ENCODE measurements around the gene CSF3R. TPM values are rescaled to one million over a fixed set of nuclear protein-coding genes. Genes with fewer than 3 reads are reported as not detected.

The CSF3R gene
- polyA plus RNA-seq, 1 donor from 2014 or later, result not detected

- no peak overlapping the region for H3K4me2 ChIP-seq (ENCODE audit: low read length)
- TF ChIP-seq POLR2AphosphoS5 (IDR thresholded peaks at IDR 0.05) (no peak), EZH2 (IDR thresholded peaks at IDR 0.05; ENCODE audit: borderline replicate concordance, insufficient read depth, low read length, poor library complexity, severe bottlenecking) (no peak), SMC3 (conservative IDR thresholded peaks at IDR 0.05; ENCODE audit: poor library complexity) (no peak), CTCF (IDR thresholded peaks at IDR 0.05; ENCODE audit: poor library complexity, severe bottlenecking) (no peak), RAD21 (conservative IDR thresholded peaks at IDR 0.05) (no peak), EP300 (conservative IDR thresholded peaks at IDR 0.05; ENCODE audit: poor library complexity, severe bottlenecking) (no peak), MXI1 (conservative IDR thresholded peaks at IDR 0.05; ENCODE audit: poor library complexity, severe bottlenecking) (no peak), TAF1 (IDR thresholded peaks at IDR 0.05; ENCODE audit: low read depth) (no peak)
- TF ChIP-seq, protein P1, sequence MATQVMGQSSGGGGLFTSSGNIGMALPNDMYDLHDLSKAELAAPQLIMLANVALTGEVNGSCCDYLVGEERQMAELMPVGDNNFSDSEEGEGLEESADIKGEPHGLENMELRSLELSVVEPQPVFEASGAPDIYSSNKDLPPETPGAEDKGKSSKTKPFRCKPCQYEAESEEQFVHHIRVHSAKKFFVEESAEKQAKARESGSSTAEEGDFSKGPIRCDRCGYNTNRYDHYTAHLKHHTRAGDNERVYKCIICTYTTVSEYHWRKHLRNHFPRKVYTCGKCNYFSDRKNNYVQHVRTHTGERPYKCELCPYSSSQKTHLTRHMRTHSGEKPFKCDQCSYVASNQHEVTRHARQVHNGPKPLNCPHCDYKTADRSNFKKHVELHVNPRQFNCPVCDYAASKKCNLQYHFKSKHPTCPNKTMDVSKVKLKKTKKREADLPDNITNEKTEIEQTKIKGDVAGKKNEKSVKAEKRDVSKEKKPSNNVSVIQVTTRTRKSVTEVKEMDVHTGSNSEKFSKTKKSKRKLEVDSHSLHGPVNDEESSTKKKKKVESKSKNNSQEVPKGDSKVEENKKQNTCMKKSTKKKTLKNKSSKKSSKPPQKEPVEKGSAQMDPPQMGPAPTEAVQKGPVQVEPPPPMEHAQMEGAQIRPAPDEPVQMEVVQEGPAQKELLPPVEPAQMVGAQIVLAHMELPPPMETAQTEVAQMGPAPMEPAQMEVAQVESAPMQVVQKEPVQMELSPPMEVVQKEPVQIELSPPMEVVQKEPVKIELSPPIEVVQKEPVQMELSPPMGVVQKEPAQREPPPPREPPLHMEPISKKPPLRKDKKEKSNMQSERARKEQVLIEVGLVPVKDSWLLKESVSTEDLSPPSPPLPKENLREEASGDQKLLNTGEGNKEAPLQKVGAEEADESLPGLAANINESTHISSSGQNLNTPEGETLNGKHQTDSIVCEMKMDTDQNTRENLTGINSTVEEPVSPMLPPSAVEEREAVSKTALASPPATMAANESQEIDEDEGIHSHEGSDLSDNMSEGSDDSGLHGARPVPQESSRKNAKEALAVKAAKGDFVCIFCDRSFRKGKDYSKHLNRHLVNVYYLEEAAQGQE (IDR thresholded peaks at IDR 0.05; ENCODE audit: borderline replicate concordance), result no peak
- no peak overlapping the region for H3K4me3 ChIP-seq (ENCODE audit: low read length)
- peaks cover 6% of the 10 kb centered on the region for H3F3A ChIP-seq (ENCODE audit: insufficient read depth, low read length, poor library complexity, severe bottlenecking)
- no peaks in the 10 kb centered on the region for H3K36me3 ChIP-seq (ENCODE audit: insufficient read depth, low read length)
- no peaks in the 10 kb centered on the region for H3K9me2 ChIP-seq (ENCODE audit: insufficient read depth, low read length)
- no peak overlapping the region for H2AFZ ChIP-seq (ENCODE audit: low read depth, low read length)
- H3K9ac ChIP-seq (ENCODE audit: low read length), result no peak overlapping the region
- H3K79me2 ChIP-seq (replicated peaks; ENCODE audit: insufficient read depth, low read length), result no peaks in the 10 kb centered on the region
- H3K27ac ChIP-seq (ENCODE audit: low read length), result no peak overlapping the region
- H3K27me3 ChIP-seq (ENCODE audit: insufficient read depth, low read depth, low read length), result no peaks in the 10 kb centered on the region
- H3K9me3 ChIP-seq (ENCODE audit: low read length), result no peaks in the 10 kb centered on the region
- H4K20me1 ChIP-seq (ENCODE audit: insufficient read depth), result no peaks in the 10 kb centered on the region
Observed at GRCh38 chr1:36525166-36525565, 42.5 kb upstream of the CSF3R start.

- Histone ChIP-seq H3K27ac (ENCODE audit: low read length) (no peak overlapping the region), H3K27me3 (ENCODE audit: insufficient read depth, low read depth, low read length) (no peaks in the 10 kb centered on the region), H3K4me3 (ENCODE audit: low read length) (no peak overlapping the region), H3K9me2 (ENCODE audit: insufficient read depth, low read length) (no peaks in the 10 kb centered on the region), H4K20me1 (ENCODE audit: insufficient read depth) (no peaks in the 10 kb centered on the region), H3K4me2 (ENCODE audit: low read length) (no peak overlapping the region), H3K36me3 (ENCODE audit: insufficient read depth, low read length) (no peaks in the 10 kb centered on the region), H3F3A (ENCODE audit: insufficient read depth, low read length, poor library complexity, severe bottlenecking) (peaks cover 6% of the 10 kb centered on the region), H3K9me3 (ENCODE audit: low read length) (no peaks in the 10 kb centered on the region), H3K79me2 (replicated peaks; ENCODE audit: insufficient read depth, low read length) (no peaks in the 10 kb centered on the region), H3K9ac (ENCODE audit: low read length) (no peak overlapping the region), H2AFZ (ENCODE audit: low read depth, low read length) (no peak overlapping the region)
- no peak for TF ChIP-seq EZH2 (IDR thresholded peaks at IDR 0.05; ENCODE audit: borderline replicate concordance, insufficient read depth, low read length, poor library complexity, severe bottlenecking)
- TF ChIP-seq SMC3 (conservative IDR thresholded peaks at IDR 0.05; ENCODE audit: poor library complexity), result no peak
Observed at GRCh38 chr1:36524359-36525062, 41.8 kb upstream of the CSF3R start.
